A673 (cell line): ENCODE results near the gene CD200R1L. TPM values are rescaled to one million over a fixed set of nuclear protein-coding genes. Genes with fewer than 3 reads are reported as not detected.

Experiments used
- BruUV-seq: library from RNA; stranded (reverse); fragments of 400-500 nt; replicated peaks from 2 replicates; lab custom pipeline; 2021; lab: Mats Ljungman, UMichigan
- CTCF ChIA-PET: fragments of 300-600 bp; sonication (Branson Sonifier 250); formaldehyde crosslinking; loops from one replicate; lab custom pipeline; 2022; ENCODE audit warnings: antibody characterized with exemption; lab: Charles Lee
- POLR2A ChIA-PET: fragments of 300-600 bp; sonication (Branson Sonifier 250); formaldehyde crosslinking; loops from one replicate; lab custom pipeline; 2022; ENCODE audit warnings: antibody characterized with exemption; ENCODE audit not compliant: low non-redundant PET; lab: Charles Lee
- DNase-seq: peaks from one replicate; pipeline ENCODE4 v3.0.0-alpha.2; 2015; ENCODE audit warnings: low spot score
- H3K27ac ChIP-seq: fragments of 200-600 bp; sonication (generic); 2 replicates; pipeline ENCODE4 v1.5.1; 2016; ENCODE audit warnings: mixed run types, low read depth, mild to moderate bottlenecking, mixed read lengths, antibody characterized with exemption, low read length; ENCODE audit not compliant: poor library complexity, severe bottlenecking
- H3K27me3 ChIP-seq: fragments of 200-600 bp; sonication (generic); replicated peaks from 2 replicates; pipeline ENCODE4 v1.6.1; 2017; ENCODE audit warnings: mixed run types, low read depth, mild to moderate bottlenecking, mixed read lengths, antibody characterized with exemption, low read length; ENCODE audit not compliant: insufficient read depth, poor library complexity
- H3K36me3 ChIP-seq: fragments of 200-600 bp; sonication (generic); 2 replicates; pipeline ENCODE4 v1.6.1; 2016; ENCODE audit warnings: mixed run types, mild to moderate bottlenecking, mixed read lengths, antibody characterized with exemption, low read length; ENCODE audit not compliant: insufficient read depth, poor library complexity, severe bottlenecking
- H3K4me1 ChIP-seq: fragments of 200-600 bp; sonication (generic); 2 replicates; pipeline ENCODE4 v1.6.1; 2017; ENCODE audit warnings: mixed run types, mild to moderate bottlenecking, mixed read lengths, antibody characterized with exemption, low read length; ENCODE audit not compliant: insufficient read depth, poor library complexity, severe bottlenecking
- H3K4me3 ChIP-seq: fragments of 200-600 bp; sonication (generic); 2 replicates; pipeline ENCODE4 v1.5.1; 2016; ENCODE audit warnings: low read depth, mixed run types, mild to moderate bottlenecking, mixed read lengths, low read length; ENCODE audit not compliant: poor library complexity, severe bottlenecking
- H3K9me3 ChIP-seq: fragments of 200-600 bp; sonication (generic); 2 replicates; pipeline ENCODE4 v1.6.1; 2016; ENCODE audit warnings: mixed run types, low read depth, mild to moderate bottlenecking, mixed read lengths, antibody characterized with exemption, low read length; ENCODE audit not compliant: poor library complexity, severe bottlenecking
- EZH2 ChIP-seq: fragments of 200-600 bp; sonication (generic); IDR thresholded peaks from 2 replicates; pipeline ENCODE4 v1.6.1; 2017; ENCODE audit warnings: borderline replicate concordance, low read depth, mild to moderate bottlenecking, mixed read lengths, antibody characterized with exemption, low read length; ENCODE audit not compliant: poor library complexity, severe bottlenecking
- intact Hi-C: fragments of 100-400 bp; cut with micrococcal nuclease; formaldehyde crosslinking; loops from one replicate; pipeline ENCODE4 v1.10.0; 2022; ENCODE audit not compliant: unreplicated experiment
- total RNA-seq: library from RNA; stranded (reverse); gene quantifications from 2 replicates; pipeline ENCODE4 v1.2.3, GENCODE V29; 2021
- TF ChIP-seq, protein P1 (sequence below): fragments of 300-800, 200-600 bp; sonication (generic); conservative IDR thresholded peaks from 2 replicates; pipeline ENCODE4 v1.5.1; 2017; ENCODE audit warnings: low read depth, mild to moderate bottlenecking, antibody characterized with exemption, low read length, moderate library complexity, mixed read lengths

The CD200R1L gene
- total RNA-seq, 1 experiment from 2014 or later: not detected

GRCh38 chr3:112813016-112813415 is 33.6 kb downstream of the CD200R1L start:
- no TSS peak for BruUV-seq
- H3K27ac ChIP-seq: no peak overlapping the region
- H3K27me3 ChIP-seq: no peaks in the 10 kb centered on the region
- H3K4me1 ChIP-seq: no peaks in the 10 kb centered on the region
- DNase-seq: no peak
- ChIA-PET POLR2A (no interaction called here), CTCF (interaction anchor here (1.9 kb wide), 1 partner anchor 78 kb away, joined by 11 read pairs; no protein-coding TSS in a partner anchor)
- intact Hi-C loops: loop anchor here (5.0 kb wide), 2 partner anchors 81 to 231 kb away; no protein-coding TSS in a partner anchor
- H3K4me3 ChIP-seq: no peak overlapping the region
- TF ChIP-seq EZH2: no peak
- TF ChIP-seq, protein P1, sequence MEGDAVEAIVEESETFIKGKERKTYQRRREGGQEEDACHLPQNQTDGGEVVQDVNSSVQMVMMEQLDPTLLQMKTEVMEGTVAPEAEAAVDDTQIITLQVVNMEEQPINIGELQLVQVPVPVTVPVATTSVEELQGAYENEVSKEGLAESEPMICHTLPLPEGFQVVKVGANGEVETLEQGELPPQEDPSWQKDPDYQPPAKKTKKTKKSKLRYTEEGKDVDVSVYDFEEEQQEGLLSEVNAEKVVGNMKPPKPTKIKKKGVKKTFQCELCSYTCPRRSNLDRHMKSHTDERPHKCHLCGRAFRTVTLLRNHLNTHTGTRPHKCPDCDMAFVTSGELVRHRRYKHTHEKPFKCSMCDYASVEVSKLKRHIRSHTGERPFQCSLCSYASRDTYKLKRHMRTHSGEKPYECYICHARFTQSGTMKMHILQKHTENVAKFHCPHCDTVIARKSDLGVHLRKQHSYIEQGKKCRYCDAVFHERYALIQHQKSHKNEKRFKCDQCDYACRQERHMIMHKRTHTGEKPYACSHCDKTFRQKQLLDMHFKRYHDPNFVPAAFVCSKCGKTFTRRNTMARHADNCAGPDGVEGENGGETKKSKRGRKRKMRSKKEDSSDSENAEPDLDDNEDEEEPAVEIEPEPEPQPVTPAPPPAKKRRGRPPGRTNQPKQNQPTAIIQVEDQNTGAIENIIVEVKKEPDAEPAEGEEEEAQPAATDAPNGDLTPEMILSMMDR: no peak
- no peaks in the 10 kb centered on the region for H3K9me3 ChIP-seq
- no peaks in the 10 kb centered on the region for H3K36me3 ChIP-seq

DNA sequence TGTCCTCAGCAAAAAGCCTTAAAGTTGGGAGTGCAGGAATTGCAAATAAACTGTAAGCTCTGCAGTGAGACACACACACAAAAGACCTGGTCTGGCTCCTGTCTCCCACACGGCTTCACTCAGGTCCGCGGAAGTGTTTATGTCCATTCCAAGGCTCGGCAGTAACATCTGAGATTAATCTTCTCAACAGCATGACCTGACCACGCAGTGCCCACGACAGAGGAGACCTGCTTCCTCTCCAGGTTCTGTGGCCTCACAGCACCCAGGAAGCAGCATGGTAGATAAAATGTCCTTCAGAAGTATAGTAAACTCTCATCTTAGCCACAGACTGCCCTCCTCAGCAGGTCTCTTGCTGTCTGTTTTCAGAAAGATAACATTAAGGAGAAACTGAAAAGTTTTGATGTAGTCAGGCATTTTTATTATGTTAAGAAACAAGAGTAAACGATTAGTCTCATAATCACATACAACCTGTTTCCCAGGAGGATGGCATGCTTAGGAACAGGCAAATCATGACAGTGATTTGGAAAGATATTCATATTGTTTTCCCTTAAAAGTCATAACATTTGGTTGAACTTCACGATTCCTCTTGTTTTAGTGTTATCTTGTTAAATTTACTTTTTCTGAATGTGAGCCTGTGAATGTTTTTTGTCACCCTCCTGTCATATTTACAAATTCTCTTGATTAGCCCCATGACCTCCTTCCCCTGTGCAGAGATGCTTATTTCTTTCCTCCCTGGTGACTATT is 34.6 kb downstream of the CD200R1L start:
- no peaks in the 10 kb centered on the region for H3K4me1 ChIP-seq
- H3K27ac ChIP-seq: no peak overlapping the region
- intact Hi-C loops: loop anchor here (5.0 kb wide), 2 partner anchors 80 to 230 kb away; no protein-coding TSS in a partner anchor
- TF ChIP-seq, protein P1: no peak
- no peak for TF ChIP-seq EZH2
- ChIA-PET CTCF (no interaction called here), POLR2A (no interaction called here)
- no peak for DNase-seq
- no peak overlapping the region for H3K4me3 ChIP-seq
- peaks cover 3% of the 10 kb centered on the region for H3K27me3 ChIP-seq
- H3K9me3 ChIP-seq: no peaks in the 10 kb centered on the region
- H3K36me3 ChIP-seq: no peaks in the 10 kb centered on the region
- no TSS peak for BruUV-seq

GRCh38 chr3:112811131-112811884 is 35.4 kb downstream of the CD200R1L start:
- Histone ChIP-seq H3K4me1 (no peaks in the 10 kb centered on the region), H3K36me3 (no peaks in the 10 kb centered on the region), H3K27ac (no peak overlapping the region), H3K4me3 (no peak overlapping the region), H3K27me3 (peaks cover 3% of the 10 kb centered on the region), H3K9me3 (no peaks in the 10 kb centered on the region)
- no TSS peak for BruUV-seq
- CTCF ChIA-PET: no interaction called here
- POLR2A ChIA-PET: no interaction called here
- TF ChIP-seq, protein P1: no peak
- TF ChIP-seq EZH2: no peak
- intact Hi-C loops: loop anchor here (5.0 kb wide), 2 partner anchors 79 to 229 kb away; no protein-coding TSS in a partner anchor
- no peak for DNase-seq
